Chondrocyte (in vitro differentiated cells): ENCODE data around the gene ARHGEF10L. TPM values are rescaled to one million over a fixed set of nuclear protein-coding genes. Genes with fewer than 3 reads are reported as not detected.

ENCODE experiments used
- DNase-seq: peaks from one replicate; pipeline ENCODE4 v3.0.0; 2021; ENCODE audit warnings: mixed read lengths, low spot score
- H3K27ac Mint-ChIP-seq: one replicate; pipeline ENCODE4 v1.8.0; 2021; ENCODE audit warnings: mild to moderate bottlenecking, moderate library complexity, mixed read lengths; ENCODE audit not compliant: unreplicated experiment
- H3K27me3 Mint-ChIP-seq: 2 replicates; pipeline ENCODE4 v1.8.0; 2021; ENCODE audit warnings: low read depth, mixed read lengths
- H3K36me3 Mint-ChIP-seq: 2 replicates; pipeline ENCODE4 v1.8.0; 2021; ENCODE audit warnings: low read depth, mixed read lengths
- H3K4me1 Mint-ChIP-seq: 2 replicates; pipeline ENCODE4 v1.8.0; 2021; ENCODE audit warnings: low read depth, mild to moderate bottlenecking, mixed read lengths
- H3K4me3 Mint-ChIP-seq: one replicate; pipeline ENCODE4 v1.8.0; 2021; ENCODE audit warnings: mild to moderate bottlenecking, moderate library complexity, mixed read lengths; ENCODE audit not compliant: unreplicated experiment
- H3K9me3 Mint-ChIP-seq: 2 replicates; pipeline ENCODE4 v1.8.0; 2021; ENCODE audit warnings: low read depth, mixed read lengths
- total RNA-seq: library from RNA; stranded (reverse); gene quantifications from 3 replicates; pipeline ENCODE4 v1.2.1, GENCODE V29; 2021
- TF ChIP-seq, protein P1 (sequence below): fragments of 200-600 bp; sonication (generic); IDR thresholded peaks from 2 replicates; pipeline ENCODE4 v1.5.0; 2021; ENCODE audit warnings: antibody characterized with exemption, mild to moderate bottlenecking, moderate library complexity

Gene ARHGEF10L
- total RNA-seq, 1 donor from 2014 or later = 40.0 TPM

DNA sequence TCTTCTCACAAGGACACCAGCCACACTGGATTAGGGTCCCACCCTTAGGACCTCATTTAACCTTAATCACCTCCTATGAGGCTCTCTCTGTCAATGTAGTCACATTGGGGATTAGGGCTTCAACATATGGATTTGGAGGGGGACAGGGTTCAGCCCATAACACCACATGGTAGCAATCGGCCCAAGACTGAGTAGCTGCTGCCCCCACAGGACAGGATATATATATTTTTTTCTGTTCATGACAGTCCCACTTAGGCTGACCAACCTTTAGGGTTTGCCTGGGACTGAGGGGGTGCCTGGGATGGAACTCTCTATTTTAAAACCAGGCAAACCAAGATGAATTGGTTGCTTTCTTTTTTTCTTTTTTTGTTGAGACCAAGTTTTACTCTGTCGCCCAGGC lies 207.4 kb downstream of the ARHGEF10L start:
- Mint-ChIP-seq H3K9me3 (no peaks in the 10 kb centered on the region), H3K4me1 (no peaks in the 10 kb centered on the region), H3K4me3 (no peak overlapping the region), H3K27ac (no peak overlapping the region), H3K36me3 (peaks cover 2% of the 10 kb centered on the region), H3K27me3 (peaks cover 24% of the 10 kb centered on the region)
- no peak for DNase-seq
- TF ChIP-seq, protein P1, sequence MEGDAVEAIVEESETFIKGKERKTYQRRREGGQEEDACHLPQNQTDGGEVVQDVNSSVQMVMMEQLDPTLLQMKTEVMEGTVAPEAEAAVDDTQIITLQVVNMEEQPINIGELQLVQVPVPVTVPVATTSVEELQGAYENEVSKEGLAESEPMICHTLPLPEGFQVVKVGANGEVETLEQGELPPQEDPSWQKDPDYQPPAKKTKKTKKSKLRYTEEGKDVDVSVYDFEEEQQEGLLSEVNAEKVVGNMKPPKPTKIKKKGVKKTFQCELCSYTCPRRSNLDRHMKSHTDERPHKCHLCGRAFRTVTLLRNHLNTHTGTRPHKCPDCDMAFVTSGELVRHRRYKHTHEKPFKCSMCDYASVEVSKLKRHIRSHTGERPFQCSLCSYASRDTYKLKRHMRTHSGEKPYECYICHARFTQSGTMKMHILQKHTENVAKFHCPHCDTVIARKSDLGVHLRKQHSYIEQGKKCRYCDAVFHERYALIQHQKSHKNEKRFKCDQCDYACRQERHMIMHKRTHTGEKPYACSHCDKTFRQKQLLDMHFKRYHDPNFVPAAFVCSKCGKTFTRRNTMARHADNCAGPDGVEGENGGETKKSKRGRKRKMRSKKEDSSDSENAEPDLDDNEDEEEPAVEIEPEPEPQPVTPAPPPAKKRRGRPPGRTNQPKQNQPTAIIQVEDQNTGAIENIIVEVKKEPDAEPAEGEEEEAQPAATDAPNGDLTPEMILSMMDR = no peak

Other genes with a start within 250 kb of the ARHGEF10L start
- 0.60 TPM in 1 of 3 replicates, not detected in the others for gene PADI4, start 231.5 kb upstream of the ARHGEF10L start, total RNA-seq
- not detected in 3 replicates for gene PADI6, start 167.5 kb upstream of the ARHGEF10L start, total RNA-seq
- gene RCC2, start 100.0 kb upstream of the ARHGEF10L start, total RNA-seq = 88.6 to 90.0 TPM (median 88.7 TPM) in 3 replicates
- not detected in 3 replicates for gene ACTL8, start 215.6 kb downstream of the ARHGEF10L start, total RNA-seq